HEK293 (cell line): Measurements from ENCODE around the gene MAGEB1.

Source experiments
- ATF2 ChIP-seq: fragments of 450-650 bp; formaldehyde crosslinking; IDR thresholded peaks from 2 replicates; pipeline ENCODE4 v1.5.1; 2016; ENCODE audit warnings: missing biosample characterization, missing genetic modification characterization, low read depth
- CTCF ChIP-seq: fragments of 450-650 bp; formaldehyde crosslinking; IDR thresholded peaks from 2 replicates; pipeline ENCODE4 v1.5.1; 2016; ENCODE audit warnings: missing biosample characterization, missing genetic modification characterization
- REST ChIP-seq: fragments of 450-650 bp; formaldehyde crosslinking; IDR thresholded peaks from 2 replicates; pipeline ENCODE4 v1.5.1; 2016; ENCODE audit warnings: missing biosample characterization, missing genetic modification characterization
- ZNF121 ChIP-seq: fragments of 450-650 bp; formaldehyde crosslinking; IDR thresholded peaks from 2 replicates; pipeline ENCODE4 v1.5.1; 2016; ENCODE audit warnings: missing biosample characterization, missing genetic modification characterization
- ZNF18 ChIP-seq: fragments of 450-650 bp; formaldehyde crosslinking; IDR thresholded peaks from 2 replicates; pipeline ENCODE4 v1.5.1; 2016; ENCODE audit warnings: missing biosample characterization, missing genetic modification characterization
- ZNF530 ChIP-seq: fragments of 450-650 bp; formaldehyde crosslinking; IDR thresholded peaks from 2 replicates; pipeline ENCODE4 v1.5.1; 2016; ENCODE audit warnings: low read depth, missing biosample characterization, missing genetic modification characterization
- ZNF626 ChIP-seq: fragments of 450-650 bp; sonication (Bioruptor Pico); formaldehyde crosslinking; IDR thresholded peaks from 2 replicates; pipeline ENCODE4 v1.5.1; 2018; ENCODE audit warnings: missing biosample characterization, missing genetic modification characterization, inconsistent platforms
- ZNF660 ChIP-seq: fragments of 450-650 bp; IDR thresholded peaks from 2 replicates; pipeline ENCODE4 v1.5.1; 2018; ENCODE audit warnings: missing biosample characterization, mild to moderate bottlenecking, missing genetic modification characterization
- ZNF776 ChIP-seq: fragments of 450-650 bp; formaldehyde crosslinking; IDR thresholded peaks from 2 replicates; pipeline ENCODE4 v1.5.0; 2017; ENCODE audit warnings: missing biosample characterization, missing genetic modification characterization, borderline replicate concordance
- ZXDB ChIP-seq: fragments of 450-650 bp; formaldehyde crosslinking; IDR thresholded peaks from 2 replicates; pipeline ENCODE4 v1.5.1; 2016; ENCODE audit warnings: missing biosample characterization, missing genetic modification characterization

- TF ChIP-seq ZNF121 (tag by site-specific recombination) (no peak), ZNF776 (tag by site-specific recombination) (no peak), ATF2 (no peak), CTCF (tag by site-specific recombination) (no peak), ZNF660 (no peak), ZNF18 (tag by site-specific recombination) (no peak), ZNF626 (no peak), ZXDB (tag by site-specific recombination) (no peak), ZNF530 (tag by site-specific recombination) (no peak), REST (tag by site-specific recombination) (no peak)
Observed at GRCh38 chrX:30220661-30221060, 26.3 kb upstream of the MAGEB1 start.
